Activated naive CD8-positive, alpha-beta T cell treated with anti-CD3 and anti-CD28 coated beads, Interleukin-2, amount 50 U/mL, for 24 hours (primary cell): ENCODE data around the gene CPLANE2.
"Not testable (repeated sequence)": the region's sequence is repeated elsewhere in the genome, so short reads cannot be mapped to it uniquely, and the experiment has no call there.

Source experiments
- ATAC-seq: fragments of 150-1000 bp; cut with Tn5 transposase; one replicate; pipeline ENCODE4 v1.10.0; 2021
- DNase-seq: peaks from one replicate; pipeline ENCODE4 v3.0.0; 2021
- H3K27ac Mint-ChIP-seq: one replicate; pipeline ENCODE4 v1.8.0; 2021; ENCODE audit warnings: mild to moderate bottlenecking, mixed read lengths
- H3K27me3 Mint-ChIP-seq: one replicate; pipeline ENCODE4 v1.8.0; 2021; ENCODE audit warnings: mixed read lengths
- H3K36me3 Mint-ChIP-seq: one replicate; pipeline ENCODE4 v1.8.0; 2021; ENCODE audit warnings: low read depth, mixed read lengths
- H3K4me1 Mint-ChIP-seq: one replicate; pipeline ENCODE4 v1.8.0; 2021; ENCODE audit warnings: mixed read lengths
- H3K4me3 Mint-ChIP-seq: one replicate; pipeline ENCODE4 v1.8.0; 2021; ENCODE audit warnings: mild to moderate bottlenecking, moderate library complexity, mixed read lengths
- H3K9me3 Mint-ChIP-seq: one replicate; pipeline ENCODE4 v1.8.0; 2021; ENCODE audit warnings: mixed read lengths

The CPLANE2 gene, protein sequence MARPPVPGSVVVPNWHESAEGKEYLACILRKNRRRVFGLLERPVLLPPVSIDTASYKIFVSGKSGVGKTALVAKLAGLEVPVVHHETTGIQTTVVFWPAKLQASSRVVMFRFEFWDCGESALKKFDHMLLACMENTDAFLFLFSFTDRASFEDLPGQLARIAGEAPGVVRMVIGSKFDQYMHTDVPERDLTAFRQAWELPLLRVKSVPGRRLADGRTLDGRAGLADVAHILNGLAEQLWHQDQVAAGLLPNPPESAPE

DNA sequence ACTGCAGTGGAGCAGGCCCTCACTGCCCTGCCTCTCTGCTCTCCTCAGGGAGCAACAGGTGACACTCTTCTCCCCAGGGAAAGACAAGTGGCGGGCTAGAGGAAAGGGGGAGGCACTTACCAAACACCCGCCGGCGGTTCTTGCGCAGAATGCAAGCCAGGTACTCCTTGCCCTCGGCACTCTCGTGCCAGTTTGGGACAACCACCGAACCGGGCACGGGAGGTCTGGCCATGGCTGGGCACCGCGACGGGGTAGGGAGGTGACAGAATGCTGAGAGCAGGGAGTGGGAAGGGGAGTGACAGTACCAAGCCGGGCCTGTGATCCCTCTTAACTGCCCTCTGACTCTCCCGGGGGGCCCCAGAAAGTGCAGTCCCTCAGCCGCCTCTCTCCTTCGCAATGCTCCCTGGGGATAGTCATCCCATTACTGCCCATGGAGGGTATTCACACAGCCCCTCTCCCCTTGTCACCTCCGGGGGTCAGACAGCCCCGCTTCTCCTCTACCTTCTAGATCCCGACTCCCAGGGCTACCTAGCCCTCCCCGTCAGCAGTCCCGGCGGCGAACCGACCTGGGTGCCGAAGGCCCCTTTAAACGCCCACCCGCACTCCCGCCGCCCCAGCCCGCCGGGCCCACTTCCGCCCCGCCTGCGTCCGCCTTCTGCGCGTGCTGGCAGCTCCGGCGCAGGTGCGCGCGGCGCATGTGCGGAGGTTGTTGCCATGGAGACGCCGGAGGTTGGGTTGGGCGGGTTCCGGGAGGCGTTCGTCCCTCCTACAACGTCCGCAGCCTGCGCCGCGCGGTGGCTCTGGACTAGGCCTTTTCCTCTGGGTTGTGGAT is at the start of gene CPLANE2:
CPLANE2 (minus strand) TSS at position 673 of the 832 bp plus-strand sequence; CDS start at position 232, 441 bp downstream.
- H3K9me3 Mint-ChIP-seq, result no peaks in the 10 kb centered on the region
- peak within 1 kb of the TSS; percentile 85 for H3K4me3 Mint-ChIP-seq
- H3K4me1 Mint-ChIP-seq, result peaks cover 25% of the 10 kb centered on the region
- no peaks in the 10 kb centered on the region for H3K36me3 Mint-ChIP-seq
- H3K27me3 Mint-ChIP-seq, result no peaks in the 10 kb centered on the region
- DNase-seq (peak; percentile 98), ATAC-seq (peak; percentile 86)
- peak within 1 kb of the TSS; percentile 90 for H3K27ac Mint-ChIP-seq

DNA sequence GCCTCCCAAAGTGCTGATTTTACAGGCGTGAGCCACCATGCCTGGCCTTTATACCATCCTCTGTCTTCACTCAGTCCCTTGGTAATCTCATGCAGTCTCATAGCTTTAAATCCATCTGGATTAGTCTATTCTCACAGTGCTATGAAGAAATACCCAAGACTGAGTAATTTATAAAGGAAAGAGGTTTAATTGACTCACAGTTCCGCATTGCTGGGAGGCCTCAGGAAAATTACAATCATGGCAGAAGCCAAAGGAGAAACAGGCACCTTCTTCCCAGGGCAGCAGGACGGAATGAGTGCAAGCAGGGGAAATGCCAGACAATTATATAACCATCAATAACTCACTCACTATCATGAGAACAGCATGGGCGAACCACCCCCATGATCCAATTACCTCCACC is 49.1 kb upstream of the CPLANE2 start:
- Mint-ChIP-seq H3K9me3 (no peaks in the 10 kb centered on the region), H3K27me3 (no peaks in the 10 kb centered on the region), H3K27ac (no peak overlapping the region), H3K4me3 (no peak overlapping the region), H3K4me1 (peaks cover 2% of the 10 kb centered on the region), H3K36me3 (peaks cover 8% of the 10 kb centered on the region)
- DNase-seq (no peak), ATAC-seq (no peak)

- H3K4me1 Mint-ChIP-seq, result peaks cover 2% of the 10 kb centered on the region
- ATAC-seq (no peak), DNase-seq (no peak)
- peaks cover 5% of the 10 kb centered on the region for H3K36me3 Mint-ChIP-seq
- no peak overlapping the region for H3K4me3 Mint-ChIP-seq
- no peak overlapping the region for H3K27ac Mint-ChIP-seq
- no peaks in the 10 kb centered on the region for H3K9me3 Mint-ChIP-seq
- H3K27me3 Mint-ChIP-seq, result no peaks in the 10 kb centered on the region
These were observed 44.8 kb upstream of the CPLANE2 start for GRCh38 chr1:16281765-16282164.

DNA sequence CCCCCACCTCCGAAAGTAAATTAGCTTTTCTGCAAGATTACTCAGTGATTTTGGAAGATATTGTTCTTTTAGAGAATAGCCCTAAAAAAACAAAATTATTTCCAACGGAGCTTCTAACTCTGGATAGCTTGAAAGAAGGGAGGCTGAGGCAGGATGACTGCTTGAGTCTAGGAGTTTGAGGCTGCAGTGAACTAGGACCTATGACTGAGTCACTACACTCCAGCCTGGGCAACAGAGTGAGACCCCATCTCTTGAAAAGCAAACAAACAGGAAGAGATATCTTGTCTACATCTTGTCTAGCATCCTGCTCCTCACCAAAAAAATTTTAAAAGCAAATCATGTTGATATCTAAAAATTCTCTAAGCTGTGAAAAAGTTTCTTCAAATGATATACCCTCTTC is 42.2 kb upstream of the CPLANE2 start:
- Mint-ChIP-seq H3K4me3 (no peak overlapping the region), H3K36me3 (peaks cover 7% of the 10 kb centered on the region), H3K9me3 (no peaks in the 10 kb centered on the region), H3K4me1 (peaks cover 4% of the 10 kb centered on the region), H3K27me3 (no peaks in the 10 kb centered on the region), H3K27ac (no peak overlapping the region)
- no peak for ATAC-seq
- no peak for DNase-seq

- no peak overlapping the region for H3K4me3 Mint-ChIP-seq
- H3K36me3 Mint-ChIP-seq, result peaks cover 5% of the 10 kb centered on the region
- H3K27ac Mint-ChIP-seq, result no peak overlapping the region
- no peaks in the 10 kb centered on the region for H3K9me3 Mint-ChIP-seq
- peaks cover 5% of the 10 kb centered on the region for H3K4me1 Mint-ChIP-seq
- ATAC-seq, result no peak
- no peak for DNase-seq
- no peaks in the 10 kb centered on the region for H3K27me3 Mint-ChIP-seq
These were observed 39.5 kb upstream of the CPLANE2 start for GRCh38 chr1:16276302-16277030.

- ATAC-seq (no peak), DNase-seq (no peak)
- no peak overlapping the region for H3K27ac Mint-ChIP-seq
- no peaks in the 10 kb centered on the region for H3K27me3 Mint-ChIP-seq
- no peaks in the 10 kb centered on the region for H3K9me3 Mint-ChIP-seq
- peaks cover 8% of the 10 kb centered on the region for H3K4me1 Mint-ChIP-seq
- H3K36me3 Mint-ChIP-seq, result peaks cover 5% of the 10 kb centered on the region
- no peak overlapping the region for H3K4me3 Mint-ChIP-seq
These were observed 38.6 kb upstream of the CPLANE2 start for GRCh38 chr1:16275591-16275990.

DNA sequence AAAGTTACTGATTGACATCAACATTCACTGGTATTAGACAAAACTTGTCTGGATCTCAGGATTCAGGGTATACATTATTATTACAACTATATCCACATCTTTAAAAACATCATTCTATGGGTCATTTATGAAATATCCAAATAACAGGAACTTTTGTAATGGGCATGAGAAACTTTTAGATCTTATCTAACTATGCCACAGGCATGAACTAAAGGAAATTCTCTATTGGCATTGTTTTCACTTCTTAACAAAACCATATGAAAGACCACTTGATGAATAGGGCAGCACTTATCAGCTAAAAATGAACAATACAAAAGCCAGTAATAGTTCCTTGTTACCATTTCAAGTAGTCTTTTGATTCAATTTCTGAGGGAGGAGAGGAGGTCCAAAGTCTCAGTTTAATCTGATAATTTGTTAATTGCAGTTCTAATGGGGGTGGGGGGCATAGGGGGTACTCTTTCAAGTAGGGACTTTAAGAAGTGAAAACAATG is 30.8 kb upstream of the CPLANE2 start:
- no peak overlapping the region for H3K4me3 Mint-ChIP-seq
- H3K9me3 Mint-ChIP-seq, result no peaks in the 10 kb centered on the region
- H3K27me3 Mint-ChIP-seq, result no peaks in the 10 kb centered on the region

GRCh38 chr1:16266411-16267118 is 29.6 kb upstream of the CPLANE2 start:
- H3K27ac Mint-ChIP-seq, result no peak overlapping the region
- peaks cover 8% of the 10 kb centered on the region for H3K4me1 Mint-ChIP-seq
- H3K36me3 Mint-ChIP-seq, result no peaks in the 10 kb centered on the region
- no peak overlapping the region for H3K4me3 Mint-ChIP-seq
- DNase-seq (no peak), ATAC-seq (no peak)
- H3K9me3 Mint-ChIP-seq, result no peaks in the 10 kb centered on the region
- H3K27me3 Mint-ChIP-seq, result no peaks in the 10 kb centered on the region

More for the DNA sequence above, 30.8 kb upstream of the CPLANE2 start:
- ATAC-seq (no peak), DNase-seq (no peak)
- Mint-ChIP-seq H3K36me3 (no peaks in the 10 kb centered on the region), H3K4me1 (peaks cover 8% of the 10 kb centered on the region), H3K27ac (no peak overlapping the region)

GRCh38 chr1:16262067-16262466 is 25.1 kb upstream of the CPLANE2 start:
- Mint-ChIP-seq H3K4me3 (no peak overlapping the region), H3K27me3 (no peaks in the 10 kb centered on the region), H3K27ac (no peak overlapping the region), H3K4me1 (no peaks in the 10 kb centered on the region), H3K9me3 (no peaks in the 10 kb centered on the region), H3K36me3 (no peaks in the 10 kb centered on the region)
- ATAC-seq (no peak), DNase-seq (no peak)

- Mint-ChIP-seq H3K27ac (no peak overlapping the region), H3K4me1 (no peaks in the 10 kb centered on the region), H3K27me3 (no peaks in the 10 kb centered on the region), H3K9me3 (no peaks in the 10 kb centered on the region), H3K36me3 (no peaks in the 10 kb centered on the region), H3K4me3 (no peak overlapping the region)
- ATAC-seq (no peak), DNase-seq (no peak)
These were observed 23.8 kb upstream of the CPLANE2 start for GRCh38 chr1:16260814-16261213.

DNA sequence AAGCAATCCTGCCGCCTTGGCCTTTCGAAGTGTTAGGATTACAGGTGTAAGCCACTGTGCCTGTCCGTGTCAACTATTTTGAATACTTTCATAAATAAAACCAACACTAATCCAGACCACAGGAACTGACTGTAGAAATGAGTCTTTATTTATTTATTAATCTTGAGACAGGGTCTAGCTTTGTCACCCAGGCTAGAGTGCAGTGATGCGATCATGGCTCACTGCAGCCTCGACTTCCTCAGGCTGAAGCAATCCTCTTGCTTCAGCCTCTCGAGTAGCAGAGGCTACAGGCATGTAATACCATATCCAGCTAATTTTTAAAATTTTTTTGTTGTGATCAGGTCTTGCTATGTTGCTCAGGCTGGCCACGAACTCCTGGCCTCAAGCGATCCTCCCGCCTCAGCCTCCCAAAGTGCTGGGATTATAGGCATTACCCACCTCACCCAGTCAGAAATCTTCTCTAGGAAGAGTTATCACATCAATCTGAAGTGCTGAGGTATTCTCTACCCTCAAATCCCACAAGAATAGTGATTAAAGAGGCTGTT is 21.7 kb upstream of the CPLANE2 start:
- Mint-ChIP-seq H3K36me3 (peaks cover 1% of the 10 kb centered on the region), H3K4me1 (no peaks in the 10 kb centered on the region), H3K27ac (peak overlapping the region; percentile 18), H3K9me3 (no peaks in the 10 kb centered on the region), H3K4me3 (no peak overlapping the region), H3K27me3 (no peaks in the 10 kb centered on the region)
- DNase-seq (no peak), ATAC-seq (no peak)

DNA sequence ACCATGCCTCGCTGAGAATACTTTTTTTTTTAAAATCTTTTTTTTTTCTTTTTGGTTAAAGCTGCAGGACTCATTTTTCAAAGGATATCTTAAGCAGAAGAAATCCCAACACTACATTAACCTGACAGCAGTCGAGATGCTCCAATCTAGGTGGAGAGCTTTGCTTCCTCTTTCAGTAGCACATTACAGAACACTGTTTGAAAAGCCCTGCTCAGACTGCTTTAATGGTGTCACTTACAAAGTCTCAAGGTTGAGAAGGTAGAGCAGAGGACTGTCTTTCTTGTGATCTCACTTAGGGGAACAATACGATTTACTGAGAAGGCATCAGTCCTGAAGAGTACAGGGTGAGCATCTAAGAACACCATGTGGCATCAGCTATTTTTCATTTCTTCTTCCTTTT is 21.0 kb upstream of the CPLANE2 start:
- Mint-ChIP-seq H3K27me3 (no peaks in the 10 kb centered on the region), H3K36me3 (peaks cover 1% of the 10 kb centered on the region), H3K27ac (no peak overlapping the region), H3K4me3 (no peak overlapping the region), H3K4me1 (no peaks in the 10 kb centered on the region), H3K9me3 (no peaks in the 10 kb centered on the region)
- ATAC-seq, result no peak
- no peak for DNase-seq

DNA sequence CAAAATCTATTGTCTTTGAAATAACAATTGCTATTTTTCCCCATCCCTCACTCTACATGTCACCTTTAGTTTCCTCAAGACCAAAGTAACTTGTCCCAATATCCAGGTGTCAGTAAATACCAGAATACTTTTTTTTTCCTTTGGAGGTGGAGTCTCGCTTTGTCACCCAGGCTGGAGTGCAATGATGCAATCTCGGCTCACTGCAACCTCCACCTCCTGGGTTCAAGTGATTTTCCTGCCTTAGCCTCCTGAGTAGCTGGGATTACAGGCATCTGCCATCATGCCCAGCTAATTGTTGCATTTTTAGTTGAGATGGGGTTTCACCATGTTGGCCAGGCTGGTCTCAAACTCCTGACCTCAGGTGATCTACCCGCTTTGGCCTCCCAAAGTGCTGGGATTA is 20.6 kb upstream of the CPLANE2 start:
- not testable (repeated sequence) for H3K4me1 Mint-ChIP-seq, H3K36me3 Mint-ChIP-seq, H3K4me3 Mint-ChIP-seq, DNase-seq, H3K9me3 Mint-ChIP-seq, ATAC-seq, H3K27me3 Mint-ChIP-seq
- H3K27ac Mint-ChIP-seq, result peak overlapping the region; percentile 38

DNA sequence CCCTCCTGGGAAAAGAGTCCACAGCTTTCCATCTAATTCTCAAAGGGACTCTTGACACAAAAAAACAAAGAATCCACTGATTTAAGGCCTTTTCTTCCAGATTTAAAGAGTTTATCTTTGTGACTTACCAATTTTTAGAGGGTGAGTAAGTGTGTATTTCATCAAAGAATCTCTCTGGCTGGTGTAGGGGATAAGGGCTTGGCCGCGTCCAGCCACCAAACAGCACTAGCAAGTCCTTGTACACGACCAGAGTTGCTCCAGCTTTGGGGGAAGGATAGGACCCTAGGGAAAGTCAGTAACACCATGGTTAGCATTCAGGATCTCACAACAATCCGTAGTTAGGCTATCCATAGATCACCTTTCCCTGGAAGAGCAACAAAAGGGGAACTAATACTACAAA is 19.5 kb upstream of the CPLANE2 start:
- Mint-ChIP-seq H3K9me3 (no peaks in the 10 kb centered on the region), H3K27me3 (no peaks in the 10 kb centered on the region), H3K4me1 (no peaks in the 10 kb centered on the region), H3K27ac (no peak overlapping the region), H3K36me3 (peaks cover 3% of the 10 kb centered on the region), H3K4me3 (no peak overlapping the region)
- no peak for ATAC-seq
- DNase-seq, result no peak
